Skeletal muscle tissue (tissue), 4 donors: ENCODE measurements around the gene RGS19. TPM values are rescaled to one million over a fixed set of nuclear protein-coding genes. Genes with fewer than 3 reads are reported as not detected.

Experiments
- H3K27ac ChIP-seq: one replicate; pipeline ENCODE4 v1.7.0; 2013; ENCODE audit warnings: mild to moderate bottlenecking, low read depth, low read length, inconsistent platforms
- H3K27me3 ChIP-seq, 3 donors: one replicate each; pipeline ENCODE4 v1.7.0; 2013; ENCODE audit warnings: low read length in 3 of 3; ENCODE audit not compliant: control insufficient read depth in 3 of 3, insufficient read depth in 3 of 3
- H3K36me3 ChIP-seq, 3 donors: one replicate each; pipeline ENCODE4 v1.7.0; 2013; ENCODE audit warnings: low read length in 3 of 3; ENCODE audit not compliant: control insufficient read depth in 3 of 3, insufficient read depth in 3 of 3
- H3K4me1 ChIP-seq, 3 donors: one replicate each; pipeline ENCODE4 v1.7.0; 2013; ENCODE audit warnings: low read length in 3 of 3, mild to moderate bottlenecking in 3 of 3; ENCODE audit not compliant: control insufficient read depth in 3 of 3, insufficient read depth in 3 of 3
- H3K4me3 ChIP-seq, 3 donors: one replicate each; pipeline ENCODE4 v1.7.0; 2013; ENCODE audit warnings: low read length in 3 of 3
- H3K9ac ChIP-seq, 3 donors: one replicate each; pipeline ENCODE4 v1.7.0; 2013; ENCODE audit warnings: low read length in 3 of 3, mild to moderate bottlenecking in 3 of 3, moderate library complexity in 2 of 3, low read depth in 1 of 3
- H3K9me3 ChIP-seq, 3 donors: one replicate each; pipeline ENCODE4 v1.7.0; 2013; ENCODE audit warnings: low read length in 3 of 3; ENCODE audit not compliant: control insufficient read depth in 3 of 3
- total RNA-seq: library from RNA; depleted of rRNA; stranded (reverse); fragments of >200 nt; gene quantifications from one replicate; pipeline ENCODE4 v1.2.3, GENCODE V29; 2014
- donor health status: Osteomylitis.

RGS19 gene
- total RNA-seq, 1 donor from 2014 or later, result 5.2 TPM

DNA sequence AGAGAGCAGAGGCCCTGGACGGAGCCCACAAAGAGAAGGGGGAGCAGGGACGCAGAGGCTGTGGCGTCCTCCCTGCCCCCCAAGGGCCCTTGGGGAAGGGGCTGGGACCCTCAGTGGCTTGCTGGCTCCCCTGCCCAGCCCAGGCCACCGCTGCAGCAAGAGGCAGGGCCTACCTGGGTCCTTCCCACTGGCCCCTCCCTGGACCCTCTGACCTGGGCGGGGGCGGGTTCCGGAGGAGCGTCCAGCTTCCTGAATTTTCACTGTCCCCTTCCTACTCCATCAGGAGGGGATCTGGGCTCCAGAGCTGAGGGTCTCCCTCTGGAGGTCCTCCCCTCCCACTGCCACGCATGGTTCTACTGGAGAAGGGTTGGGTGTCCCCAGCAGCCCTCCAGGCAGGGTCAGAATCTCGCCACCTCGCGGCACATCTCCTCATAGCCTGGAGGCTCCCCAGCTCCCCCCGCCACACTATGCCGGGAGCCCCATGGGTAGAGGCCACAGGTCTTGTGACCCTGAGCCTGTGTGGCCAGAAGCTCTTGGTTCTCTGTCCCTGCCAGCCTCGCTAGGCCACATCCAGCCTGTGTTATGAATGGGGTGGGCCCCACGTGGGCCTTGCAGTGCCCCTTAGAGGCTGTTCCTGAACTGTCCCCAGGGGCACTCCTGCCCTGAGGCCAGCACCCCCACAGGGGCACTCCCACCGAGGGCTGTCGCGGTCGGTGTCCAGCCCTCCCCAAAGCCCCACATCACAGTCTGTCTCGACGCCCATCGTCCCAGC, 28.9 kb downstream of the RGS19 start:
- H3K4me3 ChIP-seq, result peak overlapping the region; percentile 1 to 58 (median 48)
- peaks cover 0 to 2% (median 0%) of the 10 kb centered on the region in 3 donors for H3K36me3 ChIP-seq
- peaks cover 0 to 18% (median 11%) of the 10 kb centered on the region in 3 donors for H3K4me1 ChIP-seq
- H3K27ac ChIP-seq, result peak overlapping the region; percentile 70
- H3K27me3 ChIP-seq, result peaks cover 52 to 76% (median 75%) of the 10 kb centered on the region in 3 donors
- no peaks in the 10 kb centered on the region for H3K9me3 ChIP-seq
- peak overlapping the region; percentile 23 to 62 (median 57) for H3K9ac ChIP-seq

DNA sequence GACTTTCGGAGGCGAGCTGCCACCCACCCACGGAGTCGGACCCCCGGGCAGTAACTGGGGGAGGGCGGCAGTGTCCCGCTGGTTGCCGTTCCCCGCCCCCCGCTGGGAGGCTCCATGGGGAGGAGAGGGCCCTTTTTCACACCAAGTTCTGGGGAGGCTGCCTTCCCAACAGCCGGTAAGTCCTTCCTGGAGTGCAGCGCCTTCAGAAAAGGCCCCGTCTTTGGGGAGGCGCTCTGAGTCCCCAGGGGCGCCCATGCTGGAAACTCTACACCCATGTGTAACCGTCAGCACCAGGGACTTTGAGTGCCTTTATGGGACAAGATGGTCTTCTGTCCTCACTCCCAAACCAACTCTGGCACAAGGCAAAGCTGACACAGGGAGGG, 29.4 kb downstream of the RGS19 start:
- peak overlapping the region; percentile 1 to 58 (median 48) for H3K4me3 ChIP-seq
- H3K9me3 ChIP-seq, result no peaks in the 10 kb centered on the region
- peak overlapping the region in 2 of 3 donors; percentile 51 to 62 for H3K9ac ChIP-seq
- H3K27ac ChIP-seq, result peak overlapping the region; percentile 70
- H3K4me1 ChIP-seq, result peaks cover 0 to 14% (median 7%) of the 10 kb centered on the region in 3 donors
- peaks cover 0 to 2% (median 0%) of the 10 kb centered on the region in 3 donors for H3K36me3 ChIP-seq
- H3K27me3 ChIP-seq, result peaks cover 57 to 78% (median 78%) of the 10 kb centered on the region in 3 donors

DNA sequence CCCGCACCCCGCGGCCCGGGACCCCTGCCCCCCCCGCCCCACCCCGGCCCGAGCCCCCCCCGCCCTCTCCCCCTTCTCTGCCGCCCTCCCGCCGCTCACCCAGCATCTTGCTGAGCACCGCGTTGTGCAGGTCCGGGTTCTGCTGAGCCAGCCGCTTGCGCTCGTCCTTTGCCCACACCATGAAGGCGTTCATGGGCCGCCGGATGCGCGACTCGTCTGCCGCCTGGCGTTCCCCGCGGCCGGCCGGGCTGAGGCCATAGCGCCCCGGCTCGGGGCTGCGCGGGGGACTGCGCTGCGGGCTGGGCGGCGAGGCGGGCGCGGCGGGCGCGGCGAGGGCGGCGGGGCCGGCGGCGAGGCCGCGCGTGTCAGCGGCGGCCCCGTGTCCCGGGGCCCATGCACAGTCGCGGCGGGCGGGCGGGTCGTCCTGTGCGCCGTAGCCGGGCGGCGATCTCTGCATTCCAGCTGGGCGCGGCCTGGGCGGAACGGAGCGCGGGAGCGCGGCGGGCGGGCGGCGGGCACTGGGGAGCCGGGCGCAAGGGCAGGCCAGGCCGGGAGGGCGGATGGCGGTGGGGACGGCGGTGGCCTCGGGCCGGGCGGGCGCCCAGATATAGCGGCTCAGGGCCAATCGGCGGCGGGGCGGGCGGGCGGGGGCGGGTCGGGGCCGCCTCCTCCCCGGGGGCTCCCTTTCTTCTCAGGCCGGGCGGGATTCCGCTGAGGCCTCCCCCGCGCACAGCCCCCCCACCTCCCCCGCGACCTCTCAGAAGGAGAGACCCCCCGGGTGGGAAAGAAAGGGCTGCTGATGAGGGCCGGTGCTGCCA, 30.0 kb downstream of the RGS19 start, which contains the start of gene SOX18:
SOX18 (minus strand) TSS at position 580 of the 818 bp plus-strand sequence; CDS start at position 457, 123 bp downstream.
- peak within 1 kb of the TSS; percentile 43 to 58 (median 48) for H3K4me3 ChIP-seq
- peaks cover 63 to 84% (median 84%) of the 10 kb centered on the region in 3 donors for H3K27me3 ChIP-seq
- peak within 1 kb of the TSS; percentile 23 to 62 (median 51) for H3K9ac ChIP-seq
- H3K9me3 ChIP-seq, result no peaks in the 10 kb centered on the region
- peak within 1 kb of the TSS; percentile 70 for H3K27ac ChIP-seq
- peaks cover 0 to 14% (median 7%) of the 10 kb centered on the region in 3 donors for H3K4me1 ChIP-seq
- peaks cover 0 to 2% (median 0%) of the 10 kb centered on the region in 3 donors for H3K36me3 ChIP-seq

DNA sequence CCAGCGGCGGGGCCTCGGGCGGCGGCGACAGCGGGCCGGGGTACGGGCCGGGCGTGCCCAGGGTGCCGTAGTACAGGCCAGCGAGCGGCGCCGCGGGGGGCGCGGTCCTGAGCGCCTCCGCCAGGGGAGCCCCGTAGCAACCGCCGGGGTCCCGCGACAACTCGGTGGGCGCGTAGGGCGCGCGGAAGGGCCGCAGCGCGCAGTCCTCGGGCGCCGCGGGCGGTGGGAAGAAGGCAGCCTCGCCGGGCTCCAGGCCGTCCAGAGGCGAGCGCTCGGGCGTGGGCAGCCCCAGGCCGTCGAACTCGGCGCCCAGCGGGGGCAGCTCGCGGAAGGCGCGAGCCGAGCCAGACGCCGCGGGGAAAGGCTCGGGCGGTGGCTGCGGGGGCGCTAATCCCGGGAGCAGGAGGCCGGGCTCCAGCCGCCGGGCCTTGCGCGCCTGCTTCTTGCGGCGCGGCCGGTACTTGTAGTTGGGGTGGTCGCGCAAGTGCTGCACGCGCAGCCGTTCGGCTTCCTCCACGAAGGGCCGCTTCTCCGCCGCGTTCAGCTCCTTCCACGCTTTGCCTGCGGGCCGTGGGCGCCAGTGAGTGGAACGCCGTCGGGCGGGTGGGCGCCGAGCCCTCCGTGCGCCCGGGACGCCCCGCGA, 30.8 kb downstream of the RGS19 start:
- H3K4me1 ChIP-seq, result peaks cover 0 to 14% (median 7%) of the 10 kb centered on the region in 3 donors
- no peak overlapping the region for H3K27ac ChIP-seq

DNA sequence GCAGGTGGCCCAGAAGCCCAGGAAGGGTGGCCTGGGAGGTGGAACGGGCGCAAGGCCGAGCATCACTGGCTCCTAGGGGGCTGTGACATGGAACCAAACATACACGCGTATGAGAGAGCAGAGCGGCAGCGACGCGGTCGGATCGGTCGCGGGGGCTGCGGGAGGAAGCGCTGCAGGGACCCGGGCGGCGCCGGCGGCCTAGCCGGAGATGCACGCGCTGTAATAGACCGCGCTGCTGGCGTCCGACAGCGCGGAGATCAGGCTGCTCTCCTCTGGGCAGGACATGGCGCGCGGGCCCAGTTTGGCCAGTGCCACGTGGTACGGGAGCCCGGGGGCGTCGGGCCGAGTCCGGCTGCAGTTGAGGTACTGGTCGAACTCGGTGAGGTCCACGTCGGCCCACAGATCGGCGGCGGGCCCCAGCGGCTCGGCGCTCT, 31.3 kb downstream of the RGS19 start:
- H3K9ac ChIP-seq, result peak overlapping the region in 1 of 3 donors; percentile 57
- peaks cover 64 to 77% (median 75%) of the 10 kb centered on the region in 3 donors for H3K27me3 ChIP-seq
- peaks cover 0 to 2% (median 0%) of the 10 kb centered on the region in 3 donors for H3K36me3 ChIP-seq
- no peak overlapping the region for H3K27ac ChIP-seq
- peaks cover 0 to 10% (median 5%) of the 10 kb centered on the region in 3 donors for H3K4me1 ChIP-seq
- peak overlapping the region; percentile 43 to 58 (median 52) for H3K4me3 ChIP-seq
- H3K9me3 ChIP-seq, result no peaks in the 10 kb centered on the region

More for the DNA sequence above, 30.8 kb downstream of the RGS19 start:
- H3K9me3 ChIP-seq, result no peaks in the 10 kb centered on the region
- peaks cover 64 to 80% (median 76%) of the 10 kb centered on the region in 3 donors for H3K27me3 ChIP-seq
- H3K36me3 ChIP-seq, result peaks cover 0 to 2% (median 0%) of the 10 kb centered on the region in 3 donors
- H3K9ac ChIP-seq, result peak overlapping the region in 1 of 3 donors; percentile 50
- H3K4me3 ChIP-seq, result peak overlapping the region in 1 of 3 donors; percentile 43

DNA sequence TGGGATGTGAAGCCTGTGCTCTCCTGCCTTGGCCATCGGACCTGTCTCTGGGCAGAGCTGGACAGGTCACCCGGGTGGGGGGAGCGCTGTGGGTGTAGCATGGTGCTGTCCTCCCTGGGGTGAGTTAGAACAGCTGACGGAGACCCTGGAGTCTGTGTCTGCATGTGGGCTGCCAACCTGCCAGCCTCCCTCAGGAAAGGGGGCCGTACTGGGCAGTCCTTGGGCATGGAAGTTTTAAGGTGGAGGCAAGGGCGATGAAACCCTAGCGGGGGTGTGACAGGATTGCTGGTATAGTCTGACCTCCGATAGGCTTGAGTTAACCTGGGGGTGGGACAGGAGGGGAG, 32.3 kb downstream of the RGS19 start:
- Histone ChIP-seq H3K9me3 (no peaks in the 10 kb centered on the region), H3K4me1 (peaks cover 0 to 12% (median 2%) of the 10 kb centered on the region in 3 donors), H3K4me3 (peak overlapping the region; percentile 43 to 58 (median 52)), H3K27me3 (peaks cover 64 to 74% (median 71%) of the 10 kb centered on the region in 3 donors), H3K27ac (no peak overlapping the region), H3K36me3 (peaks cover 0 to 2% (median 0%) of the 10 kb centered on the region in 3 donors), H3K9ac (peak overlapping the region in 1 of 3 donors; percentile 50)

DNA sequence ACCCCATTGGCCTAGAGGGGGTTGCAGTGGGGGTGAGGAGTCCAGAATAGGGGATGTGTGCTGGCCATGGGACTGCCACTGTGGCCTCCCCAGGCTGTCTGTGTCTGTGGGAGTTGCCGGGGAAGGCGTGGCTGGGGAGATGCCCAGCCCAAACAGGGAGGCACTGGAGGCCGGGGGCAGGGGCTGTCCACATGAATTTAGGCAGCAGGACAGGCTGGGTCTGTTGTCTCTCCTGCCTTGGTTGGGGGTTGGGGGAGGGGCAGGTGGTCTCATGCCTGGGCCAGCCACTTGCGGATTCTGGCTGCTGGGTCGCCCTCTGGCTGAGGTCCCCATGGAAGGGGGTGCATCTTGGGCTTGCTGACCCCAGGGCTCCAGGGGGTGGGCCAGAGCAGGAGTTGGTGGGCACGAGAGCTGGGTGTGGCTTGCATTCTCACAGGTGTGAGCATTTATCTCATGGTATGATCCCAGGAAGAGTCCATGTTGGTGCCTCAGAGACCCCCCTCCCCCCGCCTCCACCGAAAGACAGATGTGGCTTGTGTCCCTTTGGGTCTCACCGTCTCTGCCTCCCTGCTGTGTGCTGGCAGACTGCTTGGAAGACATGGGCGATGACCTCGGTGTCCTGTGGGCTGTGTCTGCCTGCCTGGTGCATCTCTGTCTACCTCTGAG, 33.8 kb downstream of the RGS19 start:
- Histone ChIP-seq H3K9ac (peak overlapping the region in 2 of 3 donors; percentile 16 to 22), H3K27me3 (peaks cover 63 to 73% (median 70%) of the 10 kb centered on the region in 3 donors), H3K36me3 (peaks cover 0 to 2% (median 0%) of the 10 kb centered on the region in 3 donors), H3K4me1 (peaks cover 6 to 25% (median 12%) of the 10 kb centered on the region in 3 donors), H3K4me3 (peak overlapping the region in 1 of 3 donors; percentile 45), H3K9me3 (no peaks in the 10 kb centered on the region), H3K27ac (no peak overlapping the region)

DNA sequence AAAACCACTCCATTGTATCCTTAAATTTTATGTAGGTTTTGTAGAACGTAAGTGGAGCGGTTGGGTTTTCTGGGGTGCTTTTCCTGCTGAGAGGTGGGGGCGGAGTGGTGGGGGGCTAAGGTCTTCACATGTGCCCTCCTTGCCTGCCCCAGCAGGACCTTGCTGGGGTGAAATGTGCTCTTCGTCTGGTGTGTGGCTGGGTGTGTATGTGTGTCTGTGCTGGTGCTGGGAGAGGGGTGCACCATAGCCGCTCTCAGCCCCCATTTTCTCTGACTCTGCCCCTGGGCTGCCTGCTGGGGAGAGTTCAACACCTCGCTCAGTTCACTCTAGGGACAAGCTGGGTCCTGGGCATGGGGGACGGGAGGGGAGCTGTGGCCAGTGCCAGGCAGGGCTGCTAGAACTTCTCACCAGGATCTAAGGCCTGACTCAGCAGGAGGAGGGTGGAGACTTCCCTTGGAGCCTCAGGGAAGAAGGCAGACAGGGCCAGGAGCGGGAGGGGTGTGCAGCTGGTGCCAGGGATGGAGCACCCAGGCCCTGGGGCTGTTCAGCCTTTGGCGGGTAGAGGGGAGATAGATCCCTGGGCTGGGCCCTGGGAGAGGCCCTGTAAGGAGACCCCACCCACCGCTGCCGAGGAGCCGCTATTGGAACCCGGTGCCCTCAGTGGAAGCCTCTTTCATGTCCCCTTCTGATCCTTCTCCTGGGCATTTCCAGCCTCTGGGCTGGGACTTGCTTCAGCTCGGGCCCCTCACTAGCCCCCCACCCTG, 34.7 kb downstream of the RGS19 start:
- Histone ChIP-seq H3K4me3 (no peak overlapping the region), H3K27me3 (peaks cover 64 to 73% (median 70%) of the 10 kb centered on the region in 3 donors), H3K36me3 (peaks cover 0 to 2% (median 0%) of the 10 kb centered on the region in 3 donors), H3K9ac (peak overlapping the region in 1 of 3 donors; percentile 16), H3K27ac (no peak overlapping the region), H3K9me3 (no peaks in the 10 kb centered on the region), H3K4me1 (peaks cover 6 to 28% (median 20%) of the 10 kb centered on the region in 3 donors)
